ENCODE results near the gene TEAD3. TPM values are rescaled to one million over a fixed set of nuclear protein-coding genes. Genes with fewer than 3 reads are reported as not detected.
A peak's percentile ranks its signal among the peaks of the same experiment; 100 is the strongest.

Gene TEAD3
- polyA plus RNA-seq, 3 donors = not detected

DNA sequence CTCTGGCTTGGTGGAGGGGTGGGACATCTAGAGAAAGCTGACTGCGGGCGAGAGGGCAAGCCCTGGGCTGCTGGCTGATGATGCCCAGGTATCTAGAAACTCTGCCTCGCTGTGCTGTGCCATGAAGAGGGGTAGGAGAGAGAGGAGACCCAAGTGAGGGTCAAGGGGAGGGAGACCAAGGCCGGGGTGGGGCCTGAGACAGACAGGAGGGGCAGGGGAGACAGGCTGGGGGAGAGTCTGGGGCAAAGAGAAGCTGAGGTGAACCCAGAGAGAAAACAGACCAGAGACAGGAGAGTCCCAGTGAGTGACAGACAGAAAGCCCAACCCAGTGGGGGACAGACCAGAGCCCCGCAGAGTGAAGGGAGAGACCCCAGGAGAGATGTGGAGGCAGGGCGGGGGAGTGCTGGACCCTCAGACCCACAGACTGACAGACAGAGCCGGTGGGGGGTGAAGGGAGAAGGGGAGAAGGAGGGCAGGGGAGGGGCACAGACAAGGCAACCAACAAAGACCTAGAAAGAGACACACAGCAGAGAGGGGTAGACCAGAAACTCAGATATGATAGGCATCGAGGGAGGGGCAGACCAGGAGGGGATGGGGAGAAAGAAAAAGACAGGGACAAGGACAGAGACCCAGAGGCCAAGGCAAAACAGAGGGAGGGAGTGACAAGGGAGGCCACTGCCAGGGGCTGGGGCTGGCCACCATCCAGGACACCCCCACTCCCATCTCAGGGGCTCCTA is 5.9 kb downstream of the TEAD3 start:
- peaks cover 36 to 40% of the 10 kb centered on the region in 2 donors for H3K4me1 ChIP-seq (ENCODE audit: control insufficient read depth in 1 of 2, insufficient read depth in 2 of 2, low read length in 2 of 2)
- peaks cover 10% of the 10 kb centered on the region for H4K20me1 ChIP-seq (ENCODE audit: insufficient read depth, low read length)
- intact Hi-C loops (cut with micrococcal nuclease) = no loop called here
- H3K9ac ChIP-seq (ENCODE audit: insufficient read depth, low read length, poor library complexity, severe bottlenecking) = no peak overlapping the region
- peaks cover 55 to 67% (median 58%) of the 10 kb centered on the region in 3 donors for H3K27me3 Mint-ChIP-seq (ENCODE audit: low read depth in 3 of 3)
- H3K36me3 Mint-ChIP-seq = no peaks in the 10 kb centered on the region
- 94% methylated on average over 7 of the region's 8 CpGs for WGBS (ENCODE audit: insufficient coverage)
- no peak overlapping the region for H3K4me2 ChIP-seq (replicated peaks; ENCODE audit: extremely low read depth, low read length, poor library complexity, severe bottlenecking)
- H3K9me3 Mint-ChIP-seq = peaks cover 0 to 9% (median 2%) of the 10 kb centered on the region in 7 donors
- no peak overlapping the region for H3K27ac Mint-ChIP-seq
- no peak for TF ChIP-seq CTCF (IDR thresholded peaks at IDR 0.05)
- H3K36me3 ChIP-seq (replicated peaks in 1 of 2; ENCODE audit: control insufficient read depth in 1 of 2, insufficient read depth in 2 of 2, low read length in 2 of 2) = no peaks in the 10 kb centered on the region
- peaks cover 37% of the 10 kb centered on the region for H3K4me1 Mint-ChIP-seq
- no peak overlapping the region for H3K27ac ChIP-seq (ENCODE audit: low read depth in 1 of 2, low read length in 2 of 2)
- H3K4me3 Mint-ChIP-seq = peak overlapping the region in 1 of 2 donors; percentile 56
- no peak overlapping the region for H3K4me3 ChIP-seq (replicated peaks in 1 of 3; ENCODE audit: low read depth in 2 of 3, low read length in 3 of 3)
- H3K27me3 ChIP-seq (ENCODE audit: control insufficient read depth in 2 of 2, insufficient read depth in 2 of 2, low read length in 2 of 2) = peaks cover 13 to 64% of the 10 kb centered on the region in 2 donors
- H2AFZ ChIP-seq (ENCODE audit: insufficient read depth, low read depth, low read length, poor library complexity, severe bottlenecking) = no peak overlapping the region
- peaks cover 0 to 7% of the 10 kb centered on the region in 2 donors for H3K9me3 ChIP-seq (replicated peaks in 1 of 2; ENCODE audit: control insufficient read depth in 1 of 2, insufficient read depth in 1 of 2, low read length in 2 of 2)
- H3K79me2 ChIP-seq (ENCODE audit: insufficient read depth, low read length) = no peaks in the 10 kb centered on the region
- DNase-seq = no peak

GRCh38 chr6:35489995-35490791 is 6.7 kb downstream of the TEAD3 start:
- H3K9ac ChIP-seq (ENCODE audit: insufficient read depth, low read length, poor library complexity, severe bottlenecking) = no peak overlapping the region
- peak overlapping the region in 1 of 2 donors; percentile 42 for H3K4me3 Mint-ChIP-seq
- peaks cover 10% of the 10 kb centered on the region for H4K20me1 ChIP-seq (ENCODE audit: insufficient read depth, low read length)
- WGBS (ENCODE audit: insufficient coverage) = 62% methylated on average over 19 of the region's 28 CpGs
- H3K27me3 ChIP-seq (ENCODE audit: control insufficient read depth in 2 of 2, insufficient read depth in 2 of 2, low read length in 2 of 2) = peaks cover 5 to 56% of the 10 kb centered on the region in 2 donors
- H2AFZ ChIP-seq (ENCODE audit: insufficient read depth, low read depth, low read length, poor library complexity, severe bottlenecking) = no peak overlapping the region
- H3K79me2 ChIP-seq (ENCODE audit: insufficient read depth, low read length) = no peaks in the 10 kb centered on the region
- peaks cover 35 to 36% of the 10 kb centered on the region in 2 donors for H3K4me1 ChIP-seq (ENCODE audit: control insufficient read depth in 1 of 2, insufficient read depth in 2 of 2, low read length in 2 of 2)
- peaks cover 36% of the 10 kb centered on the region for H3K4me1 Mint-ChIP-seq
- H3K4me2 ChIP-seq (replicated peaks; ENCODE audit: extremely low read depth, low read length, poor library complexity, severe bottlenecking) = no peak overlapping the region
- H3K36me3 Mint-ChIP-seq = no peaks in the 10 kb centered on the region
- intact Hi-C loops (cut with micrococcal nuclease) = no loop called here
- no peak overlapping the region for H3K4me3 ChIP-seq (replicated peaks in 1 of 3; ENCODE audit: low read depth in 2 of 3, low read length in 3 of 3)
- TF ChIP-seq CTCF (IDR thresholded peaks at IDR 0.05) = no peak
- no peaks in the 10 kb centered on the region for H3K36me3 ChIP-seq (replicated peaks in 1 of 2; ENCODE audit: control insufficient read depth in 1 of 2, insufficient read depth in 2 of 2, low read length in 2 of 2)
- H3K27ac Mint-ChIP-seq = no peak overlapping the region
- peaks cover 50 to 60% (median 50%) of the 10 kb centered on the region in 3 donors for H3K27me3 Mint-ChIP-seq (ENCODE audit: low read depth in 3 of 3)
- no peak for DNase-seq
- H3K27ac ChIP-seq (ENCODE audit: low read depth in 1 of 2, low read length in 2 of 2) = no peak overlapping the region
- peaks cover 0 to 3% (median 2%) of the 10 kb centered on the region in 7 donors for H3K9me3 Mint-ChIP-seq
- H3K9me3 ChIP-seq (replicated peaks in 1 of 2; ENCODE audit: control insufficient read depth in 1 of 2, insufficient read depth in 1 of 2, low read length in 2 of 2) = no peaks in the 10 kb centered on the region
